HG03457 (cell line): ENCODE measurements around the gene APOBEC3B.
"Not testable (repeated sequence)": the region's sequence is repeated elsewhere in the genome, so short reads cannot be mapped to it uniquely, and the experiment has no call there.

Experiments
- ATAC-seq: cut with Tn5 transposase; IDR thresholded peaks from one replicate; pipeline ENCODE4 v1.9.1; 2021; ENCODE audit warnings: moderate number of reproducible peaks; ENCODE audit not compliant: unreplicated experiment

The APOBEC3B gene

DNA sequence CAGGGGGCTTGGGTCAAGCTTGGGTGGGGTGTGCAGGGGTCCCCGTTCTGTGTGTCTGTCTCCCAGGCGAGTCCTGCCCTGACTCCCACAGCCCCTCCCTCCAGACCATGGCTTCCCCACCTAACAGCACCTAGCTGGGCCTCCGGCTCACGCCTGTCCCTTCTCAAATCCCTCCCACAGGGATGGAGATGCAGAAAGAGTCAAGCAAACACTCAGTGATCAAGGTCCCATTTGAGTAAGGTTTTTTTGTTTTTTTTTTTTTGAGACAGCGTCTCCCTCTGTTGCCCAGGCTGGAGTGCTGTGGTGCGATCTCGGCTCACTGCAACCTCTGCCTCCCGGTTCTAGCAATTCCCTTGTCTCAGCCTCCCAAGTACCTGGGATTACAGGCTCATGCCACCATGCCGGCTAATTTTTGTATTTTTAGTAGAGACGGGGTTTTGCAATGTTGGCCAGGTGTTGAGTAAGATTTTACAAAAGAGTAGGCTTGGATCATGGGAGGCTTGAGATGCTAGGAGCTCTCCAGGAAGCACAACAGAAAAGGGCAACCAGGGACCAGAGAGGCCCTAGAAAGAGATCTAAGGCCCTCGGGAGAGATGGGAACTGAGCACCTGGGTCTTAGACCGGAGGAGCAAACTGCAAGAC lies 44.5 kb downstream of the APOBEC3B start:
- no peak for ATAC-seq

DNA sequence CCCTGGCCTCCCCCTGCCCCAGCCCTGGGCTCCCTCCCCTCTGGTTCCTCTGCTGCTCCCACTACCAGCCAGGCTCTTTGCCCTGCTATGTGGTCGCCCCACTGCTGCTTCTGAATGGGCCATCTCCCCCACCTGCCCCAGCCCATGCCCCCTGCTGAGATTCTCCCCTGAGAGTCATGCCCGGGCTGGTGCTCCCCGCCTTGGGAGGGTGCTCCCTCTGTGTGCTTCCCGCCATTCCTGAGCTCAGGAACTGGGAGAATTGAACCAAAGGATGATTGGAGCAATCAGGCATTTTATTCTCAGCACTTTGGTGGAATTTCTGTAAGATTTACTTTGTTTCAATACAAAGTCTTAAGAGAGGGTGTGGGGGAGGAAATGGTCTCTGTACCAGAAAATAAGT lies 45.6 kb downstream of the APOBEC3B start:
- ATAC-seq = no peak

DNA sequence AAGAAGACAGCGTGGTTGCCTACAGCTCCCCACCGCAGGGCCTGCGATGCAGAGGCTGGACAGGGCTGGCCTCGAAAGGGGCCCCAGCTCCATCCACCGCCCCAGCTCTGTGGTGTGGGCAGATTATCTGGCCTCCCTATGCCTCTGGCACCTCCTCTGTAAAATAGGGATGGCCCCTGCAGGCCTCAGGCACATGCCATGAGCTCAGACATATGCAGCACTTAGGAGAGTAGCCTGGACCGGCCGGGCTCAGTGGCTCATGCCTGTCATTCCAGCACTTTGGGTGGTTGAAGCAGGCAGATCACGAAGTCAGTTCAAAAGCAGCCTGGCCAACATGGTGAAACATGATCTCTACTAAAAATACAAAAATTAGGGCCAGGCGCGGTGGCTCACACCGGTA lies 46.1 kb downstream of the APOBEC3B start:
- no peak for ATAC-seq

DNA sequence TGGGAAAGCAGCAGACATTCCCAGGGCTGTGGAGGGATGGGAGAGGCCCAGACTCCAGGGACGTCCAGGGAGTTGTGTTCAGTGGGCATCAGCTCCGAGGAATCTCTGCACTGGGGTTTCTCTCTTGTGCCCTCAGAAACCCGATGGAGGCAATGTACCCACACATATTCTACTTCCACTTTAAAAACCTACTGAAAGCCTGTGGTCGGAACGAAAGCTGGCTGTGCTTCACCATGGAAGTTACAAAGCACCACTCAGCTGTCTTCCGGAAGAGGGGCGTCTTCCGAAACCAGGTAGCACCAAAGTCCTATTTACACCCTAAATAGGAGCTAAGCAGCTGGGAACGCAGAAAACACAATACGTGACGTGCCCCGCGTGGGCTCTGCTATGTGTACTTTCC lies 47.1 kb downstream of the APOBEC3B start:
- ATAC-seq = no peak

DNA sequence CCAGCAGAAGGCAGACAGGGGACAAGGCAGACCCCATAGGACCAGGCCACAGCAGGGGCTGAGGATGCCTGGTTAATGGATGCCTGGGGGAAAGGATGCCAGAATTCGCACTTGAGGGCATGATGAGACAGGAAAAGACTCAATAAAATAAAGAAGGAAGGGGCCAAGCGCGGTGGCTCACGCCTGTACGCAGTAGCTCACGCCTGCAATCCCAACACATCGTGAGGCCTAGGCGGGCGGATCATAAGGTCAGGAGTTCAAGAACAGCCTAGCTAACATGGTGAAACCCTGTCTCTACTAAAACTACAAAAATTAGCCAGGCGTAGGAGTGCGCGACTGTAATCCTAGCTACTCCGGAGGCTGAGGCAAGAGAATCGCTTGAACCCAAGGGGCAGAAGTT lies 48.6 kb downstream of the APOBEC3B start:
- ATAC-seq = no peak

DNA sequence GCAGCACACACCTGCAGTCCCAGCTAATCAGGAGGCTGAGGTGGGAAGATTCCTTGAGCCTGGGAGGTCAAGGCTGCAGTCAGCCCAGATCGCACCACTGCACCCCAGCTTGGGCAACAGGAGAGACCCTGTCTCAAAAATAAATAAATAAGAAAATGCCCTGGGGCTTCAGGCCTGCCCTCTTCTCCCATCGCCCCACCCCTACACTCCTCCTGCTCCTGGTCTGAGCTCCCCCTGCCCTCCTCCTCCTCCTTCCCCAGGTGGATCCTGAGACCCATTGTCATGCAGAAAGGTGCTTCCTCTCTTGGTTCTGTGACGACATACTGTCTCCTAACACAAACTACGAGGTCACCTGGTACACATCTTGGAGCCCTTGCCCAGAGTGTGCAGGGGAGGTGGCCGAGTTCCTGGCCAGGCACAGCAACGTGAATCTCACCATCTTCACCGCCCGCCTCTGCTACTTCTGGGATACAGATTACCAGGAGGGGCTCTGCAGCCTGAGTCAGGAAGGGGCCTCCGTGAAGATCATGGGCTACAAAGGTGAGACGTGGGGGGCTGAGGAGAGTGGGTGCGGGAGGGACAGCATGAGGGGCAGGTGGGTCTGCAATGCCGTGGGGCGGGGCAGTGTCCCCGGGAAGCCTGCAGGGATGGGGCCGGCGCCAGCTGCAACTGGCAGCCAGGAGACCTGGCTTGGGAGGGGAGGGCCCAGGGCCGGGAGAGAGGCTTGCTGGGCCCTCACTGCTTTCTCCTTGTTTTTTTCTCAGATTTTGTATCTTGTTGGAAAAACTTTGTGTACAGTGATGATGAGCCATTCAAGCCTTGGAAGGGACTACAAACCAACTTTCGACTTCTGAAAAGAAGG lies 49.5 kb downstream of the APOBEC3B start:
- not testable (repeated sequence) for ATAC-seq

DNA sequence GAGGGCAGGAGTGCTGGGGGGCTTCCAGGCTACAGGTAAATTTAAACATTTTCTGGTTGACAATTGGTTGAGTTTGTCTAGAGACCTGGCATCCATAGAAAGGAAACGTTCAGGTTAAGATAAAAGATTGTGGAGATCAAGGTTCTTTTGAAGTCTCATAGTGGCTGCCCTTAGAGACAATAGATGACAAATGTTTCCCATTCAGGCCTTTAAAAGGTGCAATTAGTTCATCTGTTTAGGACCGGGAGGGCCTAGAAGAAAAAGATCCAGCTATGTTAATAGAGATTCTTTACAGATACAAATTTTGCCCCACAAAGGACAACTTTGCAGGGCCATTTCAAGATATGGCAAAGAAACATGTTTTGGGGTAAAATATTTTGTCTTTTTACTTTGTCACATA lies 54.9 kb downstream of the APOBEC3B start:
- ATAC-seq = not testable (repeated sequence)

DNA sequence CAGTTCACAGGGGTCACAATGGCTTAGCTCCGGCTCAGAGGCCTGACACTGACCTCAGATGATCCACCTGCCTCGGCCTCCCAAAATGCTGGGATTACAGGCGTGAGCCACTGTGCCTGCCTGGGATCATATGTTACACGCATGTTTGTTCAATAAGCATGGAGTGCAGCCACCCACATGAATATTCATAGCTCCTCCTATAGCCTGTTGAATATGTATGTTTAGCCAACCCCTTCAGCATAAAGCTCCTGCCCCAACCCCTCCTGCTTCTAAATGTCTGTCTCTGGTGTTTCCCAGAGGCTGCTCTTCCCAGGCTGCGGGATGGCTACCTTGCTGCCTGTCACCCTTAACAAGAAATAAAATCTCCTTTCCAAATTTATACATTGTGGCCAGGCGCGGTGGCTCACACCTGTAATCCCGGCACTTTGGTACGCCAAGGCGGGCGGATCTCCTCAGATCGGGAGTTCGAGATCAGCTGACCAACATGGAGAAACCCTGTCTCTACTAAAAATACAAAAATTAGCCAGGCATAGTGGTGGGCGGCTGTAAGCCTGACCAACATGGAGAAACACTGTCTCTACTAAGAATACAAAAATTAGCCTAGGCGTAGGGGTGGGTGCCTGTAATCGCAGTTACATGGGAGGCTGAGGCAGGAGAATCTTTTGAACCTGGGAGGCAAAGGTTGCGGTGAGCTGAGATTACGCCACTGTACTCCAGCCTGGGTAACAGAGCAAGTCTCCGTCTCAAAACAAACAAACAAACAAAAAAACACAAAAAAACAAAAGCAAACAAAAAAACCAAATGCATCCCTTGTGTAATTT lies 57.4 kb downstream of the APOBEC3B start:
- no peak for ATAC-seq

DNA sequence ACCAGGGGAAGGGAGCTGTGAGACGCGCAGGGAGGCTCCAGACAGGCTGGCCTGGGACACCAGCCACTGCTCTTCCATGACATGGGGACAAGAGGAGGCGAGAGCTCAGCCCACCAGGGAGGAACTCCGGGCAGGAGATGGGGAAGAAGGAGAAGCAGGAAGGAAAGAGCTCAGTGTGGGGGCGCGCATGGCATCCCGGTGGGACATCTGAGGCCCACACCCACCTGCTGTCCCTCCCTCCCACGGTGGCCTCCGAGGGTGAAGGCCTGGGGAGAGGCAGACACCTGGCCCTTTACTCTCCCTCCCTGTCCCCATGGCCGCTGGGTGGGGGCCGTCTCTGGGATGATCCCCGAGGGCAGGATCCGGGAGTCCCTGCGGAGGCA lies 58.0 kb downstream of the APOBEC3B start:
- ATAC-seq = not testable (repeated sequence)

DNA sequence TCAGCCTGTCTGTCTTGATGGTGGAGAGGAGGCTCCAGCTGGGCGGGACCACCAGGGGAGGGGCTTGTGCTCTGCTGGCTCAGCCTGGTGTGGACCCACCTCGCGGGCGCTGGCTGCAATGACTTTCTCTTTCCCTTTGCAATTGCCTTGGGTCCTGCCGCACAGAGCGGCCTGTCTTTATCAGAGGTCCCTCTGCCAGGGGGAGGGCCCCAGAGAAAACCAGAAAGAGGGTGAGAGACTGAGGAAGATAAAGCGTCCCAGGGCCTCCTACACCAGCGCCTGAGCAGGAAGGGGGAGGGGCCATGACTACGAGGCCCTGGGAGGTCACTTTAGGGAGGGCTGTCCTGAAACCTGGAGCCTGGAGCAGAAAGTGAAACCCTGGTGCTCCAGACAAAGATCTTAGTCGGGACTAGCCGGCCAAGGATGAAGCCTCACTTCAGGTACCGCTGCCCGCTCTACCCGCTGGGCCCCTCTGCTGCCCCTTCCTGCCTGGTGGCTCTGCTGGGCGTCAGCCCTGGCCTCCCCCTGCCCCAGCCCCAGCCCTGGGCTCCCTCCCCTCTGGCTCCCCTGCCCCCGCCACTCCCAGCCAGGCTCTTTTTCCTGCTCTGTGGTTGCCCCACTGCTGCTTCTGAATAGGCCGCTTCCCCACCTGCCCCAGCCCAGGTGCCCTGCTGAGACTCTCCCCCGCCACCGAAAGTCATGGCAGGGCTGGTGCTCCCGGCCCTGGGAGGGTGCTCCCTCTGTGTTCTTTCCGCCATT lies 58.6 kb downstream of the APOBEC3B start, which contains the start of gene APOBEC3F:
Gene APOBEC3F (plus strand): TSS at position 327 of the 759 bp plus-strand sequence. CDS start 97 bp downstream, at position 424.
- peak; percentile 83 for ATAC-seq

DNA sequence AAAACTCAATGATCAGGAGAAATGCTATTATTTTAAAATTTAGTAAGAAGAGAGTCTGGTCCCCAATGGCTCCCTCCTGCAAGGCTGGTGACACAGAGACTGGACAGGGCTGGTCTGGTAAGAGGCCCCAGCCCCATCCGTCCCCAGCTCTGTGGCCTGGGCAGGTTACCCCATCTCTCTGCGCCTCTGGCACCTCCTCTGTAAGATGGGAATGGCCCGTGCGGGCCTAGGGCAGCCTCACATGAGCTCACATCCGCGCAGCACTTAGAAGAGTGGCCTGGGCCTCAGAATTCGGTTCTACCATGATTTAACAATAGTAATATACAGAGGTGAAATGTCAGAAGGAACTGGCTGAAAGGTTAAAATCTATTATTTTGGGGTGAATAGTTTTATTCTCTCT lies 59.8 kb downstream of the APOBEC3B start:
- no peak for ATAC-seq
